Measurements from ENCODE around the gene C5. TPM values are rescaled to one million over a fixed set of nuclear protein-coding genes. Genes with fewer than 3 reads are reported as not detected.

Gene C5
- total RNA-seq, 1 experiment from 2014 or later = 0.74 TPM

DNA sequence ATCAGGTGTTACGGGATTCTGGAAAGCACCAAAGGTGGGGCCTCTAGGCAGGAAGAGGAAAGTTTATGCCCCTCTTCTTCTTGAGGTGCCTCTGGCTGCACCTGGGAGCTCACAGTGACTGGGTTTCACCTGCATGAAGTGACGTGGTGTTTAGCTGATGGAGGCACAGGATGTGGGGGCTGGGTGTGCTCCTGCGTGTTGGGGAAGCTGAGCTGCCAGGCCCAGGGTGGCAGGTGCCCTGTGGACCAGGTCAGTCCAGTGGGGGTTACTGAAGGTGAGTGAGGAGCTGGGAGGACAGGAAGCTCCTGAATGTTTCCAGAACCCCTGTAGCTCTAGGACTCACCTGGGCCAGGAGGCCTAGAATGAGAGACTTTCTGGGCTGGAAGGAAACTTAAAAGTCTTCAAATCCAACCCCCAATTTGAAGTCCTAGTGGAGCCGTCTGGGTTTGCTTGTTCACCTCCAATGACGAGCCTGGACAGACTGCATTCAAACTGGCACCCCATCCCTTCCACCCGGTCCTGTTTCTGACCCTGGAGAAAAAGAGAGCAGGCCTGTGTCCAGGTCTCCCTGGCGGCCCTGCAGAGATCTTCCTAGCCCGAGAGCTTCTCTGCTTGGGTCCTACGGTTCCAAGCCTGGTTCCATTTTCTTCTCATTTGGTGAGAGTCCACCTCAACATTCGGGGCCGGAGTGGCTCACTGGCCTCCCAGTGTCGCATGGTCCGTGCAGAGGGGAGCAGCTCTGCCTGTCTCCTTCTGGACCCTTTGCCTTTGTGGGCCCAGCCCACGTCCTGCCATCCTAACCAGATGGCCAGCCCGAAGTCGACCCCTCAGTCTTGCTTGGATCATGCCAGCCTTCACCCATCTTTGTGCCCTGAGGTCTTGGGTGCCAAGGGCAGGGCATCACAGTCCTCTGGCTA is 145.8 kb downstream of the C5 start:
- H3K4me1 Mint-ChIP-seq = 0 out of 4 replicates have a peak, but pooled peaks cover 0 to 2% of the 10 kb centered on the region in 2 experiments
- H3K9ac ChIP-seq (ENCODE audit: extremely low read depth, insufficient read length, low read length) = no peak overlapping the region

More for the DNA sequence above, 145.8 kb downstream of the C5 start:
- Histone ChIP-seq H3K4me1 (ENCODE audit: insufficient read depth, low read length) (no peaks in the 10 kb centered on the region), H3K79me1 (ENCODE audit: insufficient read depth, low read depth, low read length, poor library complexity, severe bottlenecking) (no peaks in the 10 kb centered on the region), H2BK5ac (ENCODE audit: insufficient read length, low read length) (no peak overlapping the region), H4K91ac (ENCODE audit: insufficient read length, low read depth, low read length) (no peak overlapping the region), H4K5ac (ENCODE audit: insufficient read length, low read depth, low read length) (no peak overlapping the region), H2AFZ (ENCODE audit: low read length) (no peak overlapping the region), H3T11ph (ENCODE audit: low read length) (no peak overlapping the region), H2BK20ac (ENCODE audit: low read depth, low read length, poor library complexity, severe bottlenecking) (no peak overlapping the region), H4K20me1 (ENCODE audit: control insufficient read depth, insufficient read depth, insufficient read length) (no peaks in the 10 kb centered on the region), H2BK120ac (ENCODE audit: low read depth, low read length, poor library complexity, severe bottlenecking) (no peak overlapping the region), H3K23me2 (ENCODE audit: insufficient read length, low read depth, low read length, poor library complexity, severe bottlenecking) (no peaks in the 10 kb centered on the region), H4K8ac (replicated peaks; ENCODE audit: insufficient read length, low read depth, low read length) (no peak overlapping the region), H2BK12ac (ENCODE audit: insufficient read length, low read depth, low read length) (no peak overlapping the region), H3K27ac (ENCODE audit: insufficient read length, low read depth, low read length) (no peak overlapping the region), H3K56ac (ENCODE audit: insufficient read length, low read depth, low read length) (no peak overlapping the region), H3K4me2 (ENCODE audit: insufficient read depth, insufficient read length, low read length) (no peak overlapping the region), H3K27me3 (ENCODE audit: insufficient read depth, low read length) (no peaks in the 10 kb centered on the region), H2BK15ac (ENCODE audit: low read depth, low read length) (no peak overlapping the region), H3K79me2 (ENCODE audit: insufficient read depth, low read length) (no peaks in the 10 kb centered on the region), H3K14ac (ENCODE audit: insufficient read depth, low read length) (no peak overlapping the region), H3K23ac (ENCODE audit: insufficient read length, low read depth, low read length) (no peak overlapping the region), H3K9me3 (ENCODE audit: control insufficient read depth, low read depth, low read length) (no peaks in the 10 kb centered on the region), H2AK5ac (ENCODE audit: insufficient read length, low read length) (no peak overlapping the region), H3K18ac (ENCODE audit: insufficient read length, low read depth, low read length) (no peak overlapping the region), H3K4ac (ENCODE audit: low read depth, low read length) (no peak overlapping the region)
- H3K27ac Mint-ChIP-seq = no peak overlapping the region
- no peaks in the 10 kb centered on the region for H3K27me3 Mint-ChIP-seq (ENCODE audit: low read depth)
- no CpG with 5 or more reads among the region's 16 CpGs for WGBS (ENCODE audit: extremely low coverage, insufficient read length, low lambda C conversion rate)
- no peak for DNase-seq
- H3K9me3 Mint-ChIP-seq = no peaks in the 10 kb centered on the region
- 0 out of 7 replicates have a peak, but pooled peaks cover 0 to 2% (median 0%) of the 10 kb centered on the region in 3 experiments for H3K36me3 Mint-ChIP-seq (ENCODE audit: insufficient read depth in 1 of 3, low read depth in 3 of 3)
- no peak overlapping the region for H3K4me3 Mint-ChIP-seq
- TF ChIP-seq, protein P1, sequence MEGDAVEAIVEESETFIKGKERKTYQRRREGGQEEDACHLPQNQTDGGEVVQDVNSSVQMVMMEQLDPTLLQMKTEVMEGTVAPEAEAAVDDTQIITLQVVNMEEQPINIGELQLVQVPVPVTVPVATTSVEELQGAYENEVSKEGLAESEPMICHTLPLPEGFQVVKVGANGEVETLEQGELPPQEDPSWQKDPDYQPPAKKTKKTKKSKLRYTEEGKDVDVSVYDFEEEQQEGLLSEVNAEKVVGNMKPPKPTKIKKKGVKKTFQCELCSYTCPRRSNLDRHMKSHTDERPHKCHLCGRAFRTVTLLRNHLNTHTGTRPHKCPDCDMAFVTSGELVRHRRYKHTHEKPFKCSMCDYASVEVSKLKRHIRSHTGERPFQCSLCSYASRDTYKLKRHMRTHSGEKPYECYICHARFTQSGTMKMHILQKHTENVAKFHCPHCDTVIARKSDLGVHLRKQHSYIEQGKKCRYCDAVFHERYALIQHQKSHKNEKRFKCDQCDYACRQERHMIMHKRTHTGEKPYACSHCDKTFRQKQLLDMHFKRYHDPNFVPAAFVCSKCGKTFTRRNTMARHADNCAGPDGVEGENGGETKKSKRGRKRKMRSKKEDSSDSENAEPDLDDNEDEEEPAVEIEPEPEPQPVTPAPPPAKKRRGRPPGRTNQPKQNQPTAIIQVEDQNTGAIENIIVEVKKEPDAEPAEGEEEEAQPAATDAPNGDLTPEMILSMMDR (conservative IDR thresholded peaks at IDR 0.05) = no peak

All from H9 (cell line).